ENCODE results near the gene GJB1.

GJB1 gene

GRCh38 chrX:71227370-71228062 is 4.5 kb downstream of the GJB1 start:
- no peak overlapping the region for H3K27ac Mint-ChIP-seq
- peaks cover 13 to 14% of the 10 kb centered on the region in 2 donors for H3K27me3 Mint-ChIP-seq
- H3K4me1 Mint-ChIP-seq = no peaks in the 10 kb centered on the region
- DNase-seq (no peak), ATAC-seq (replicated peaks) (no peak)
- H3K4me3 Mint-ChIP-seq = no peak overlapping the region
- H3K9me3 Mint-ChIP-seq = no peaks in the 10 kb centered on the region
- H3K36me3 Mint-ChIP-seq = no peaks in the 10 kb centered on the region

- ATAC-seq (replicated peaks) (no peak), DNase-seq (no peak)
- H3K4me3 Mint-ChIP-seq = no peak overlapping the region
- no peaks in the 10 kb centered on the region for H3K9me3 Mint-ChIP-seq
- no peak overlapping the region for H3K27ac Mint-ChIP-seq
- H3K36me3 Mint-ChIP-seq = no peaks in the 10 kb centered on the region
- H3K4me1 Mint-ChIP-seq = no peaks in the 10 kb centered on the region
- peaks cover 12 to 13% of the 10 kb centered on the region in 2 donors for H3K27me3 Mint-ChIP-seq
These were observed 5.1 kb downstream of the GJB1 start for GRCh38 chrX:71228063-71228642.

- no peak for DNase-seq
- no peak for ATAC-seq (replicated peaks)
- no peak overlapping the region for H3K4me3 Mint-ChIP-seq
- H3K27me3 Mint-ChIP-seq = no peaks in the 10 kb centered on the region
- peaks cover 10 to 11% of the 10 kb centered on the region in 2 donors for H3K36me3 Mint-ChIP-seq
- no peaks in the 10 kb centered on the region for H3K4me1 Mint-ChIP-seq
- H3K27ac Mint-ChIP-seq = no peak overlapping the region
- H3K9me3 Mint-ChIP-seq = peaks cover 0 to 4% of the 10 kb centered on the region in 2 donors
These were observed 12.5 kb downstream of the GJB1 start for GRCh38 chrX:71235482-71235881.

- H3K27me3 Mint-ChIP-seq = no peaks in the 10 kb centered on the region
- H3K4me1 Mint-ChIP-seq = no peaks in the 10 kb centered on the region
- no peak overlapping the region for H3K27ac Mint-ChIP-seq
- no peak overlapping the region for H3K4me3 Mint-ChIP-seq
- ATAC-seq (replicated peaks) = no peak
- peaks cover 0 to 4% of the 10 kb centered on the region in 2 donors for H3K9me3 Mint-ChIP-seq
- H3K36me3 Mint-ChIP-seq = peaks cover 19 to 23% of the 10 kb centered on the region in 2 donors
- no peak for DNase-seq
These were observed 13.8 kb downstream of the GJB1 start for GRCh38 chrX:71236836-71237235.

GRCh38 chrX:71239781-71240180 is 16.8 kb downstream of the GJB1 start:
- DNase-seq (no peak), ATAC-seq (replicated peaks) (no peak)
- H3K4me3 Mint-ChIP-seq = no peak overlapping the region
- H3K36me3 Mint-ChIP-seq = peaks cover 28 to 32% of the 10 kb centered on the region in 2 donors
- peaks cover 0 to 4% of the 10 kb centered on the region in 2 donors for H3K9me3 Mint-ChIP-seq
- H3K4me1 Mint-ChIP-seq = no peaks in the 10 kb centered on the region
- H3K27ac Mint-ChIP-seq = no peak overlapping the region
- H3K27me3 Mint-ChIP-seq = no peaks in the 10 kb centered on the region

- Mint-ChIP-seq H3K4me3 (no peak overlapping the region), H3K9me3 (peaks cover 0 to 7% of the 10 kb centered on the region in 2 donors), H3K4me1 (no peaks in the 10 kb centered on the region), H3K27me3 (no peaks in the 10 kb centered on the region), H3K36me3 (peaks cover 35 to 40% of the 10 kb centered on the region in 2 donors), H3K27ac (no peak overlapping the region)
- ATAC-seq (replicated peaks) (no peak), DNase-seq (no peak)
These were observed 18.3 kb downstream of the GJB1 start for GRCh38 chrX:71241301-71241700.

GRCh38 chrX:71244359-71245128 is 21.5 kb downstream of the GJB1 start:
- ATAC-seq (replicated peaks) (no peak), DNase-seq (no peak)
- Mint-ChIP-seq H3K4me3 (no peak overlapping the region), H3K27me3 (no peaks in the 10 kb centered on the region), H3K4me1 (no peaks in the 10 kb centered on the region), H3K9me3 (peaks cover 0 to 3% of the 10 kb centered on the region in 2 donors), H3K27ac (no peak overlapping the region), H3K36me3 (peaks cover 43 to 55% of the 10 kb centered on the region in 2 donors)

- H3K27me3 Mint-ChIP-seq = no peaks in the 10 kb centered on the region
- ATAC-seq (replicated peaks) (no peak), DNase-seq (no peak)
- peaks cover 0 to 3% of the 10 kb centered on the region in 2 donors for H3K9me3 Mint-ChIP-seq
- H3K36me3 Mint-ChIP-seq = peaks cover 40 to 54% of the 10 kb centered on the region in 2 donors
- H3K4me3 Mint-ChIP-seq = no peak overlapping the region
- no peak overlapping the region for H3K27ac Mint-ChIP-seq
- no peaks in the 10 kb centered on the region for H3K4me1 Mint-ChIP-seq
These were observed 22.1 kb downstream of the GJB1 start for GRCh38 chrX:71245159-71245558.

GRCh38 chrX:71250841-71251240 is 27.8 kb downstream of the GJB1 start:
- H3K9me3 Mint-ChIP-seq = no peaks in the 10 kb centered on the region
- H3K4me1 Mint-ChIP-seq = peaks cover 17 to 30% of the 10 kb centered on the region in 2 donors
- H3K27ac Mint-ChIP-seq = no peak overlapping the region
- H3K36me3 Mint-ChIP-seq = peaks cover 19 to 30% of the 10 kb centered on the region in 2 donors
- H3K4me3 Mint-ChIP-seq = no peak overlapping the region
- no peak for DNase-seq
- no peak for ATAC-seq (replicated peaks)
- no peaks in the 10 kb centered on the region for H3K27me3 Mint-ChIP-seq

- ATAC-seq (replicated peaks) (no peak), DNase-seq (no peak)
- peaks cover 17 to 32% of the 10 kb centered on the region in 2 donors for H3K4me1 Mint-ChIP-seq
- H3K4me3 Mint-ChIP-seq = peak overlapping the region; percentile 43 to 51
- no peaks in the 10 kb centered on the region for H3K27me3 Mint-ChIP-seq
- H3K36me3 Mint-ChIP-seq = peaks cover 18 to 28% of the 10 kb centered on the region in 2 donors
- no peak overlapping the region for H3K27ac Mint-ChIP-seq
- no peaks in the 10 kb centered on the region for H3K9me3 Mint-ChIP-seq
These were observed 28.5 kb downstream of the GJB1 start for GRCh38 chrX:71251466-71251973.

GRCh38 chrX:71252221-71252620 is 29.2 kb downstream of the GJB1 start:
- Mint-ChIP-seq H3K4me3 (peak overlapping the region; percentile 89), H3K27ac (no peak overlapping the region), H3K27me3 (no peaks in the 10 kb centered on the region), H3K4me1 (peaks cover 17 to 32% of the 10 kb centered on the region in 2 donors), H3K36me3 (peaks cover 15 to 22% of the 10 kb centered on the region in 2 donors), H3K9me3 (no peaks in the 10 kb centered on the region)
- no peak for DNase-seq
- no peak for ATAC-seq (replicated peaks)

GRCh38 chrX:71253253-71254091 is 30.4 kb downstream of the GJB1 start:
- H3K4me1 Mint-ChIP-seq = peaks cover 17 to 32% of the 10 kb centered on the region in 2 donors
- H3K27ac Mint-ChIP-seq = peak overlapping the region; percentile 97
- peaks cover 12 to 17% of the 10 kb centered on the region in 2 donors for H3K36me3 Mint-ChIP-seq
- DNase-seq (peak; percentile 29), ATAC-seq (replicated peaks) (no peak)
- H3K27me3 Mint-ChIP-seq = no peaks in the 10 kb centered on the region
- no peaks in the 10 kb centered on the region for H3K9me3 Mint-ChIP-seq
- H3K4me3 Mint-ChIP-seq = peak overlapping the region; percentile 89

GRCh38 chrX:71254092-71254963 is 31.3 kb downstream of the GJB1 start, which contains the start of gene ZMYM3:
TSS of gene ZMYM3 (minus strand) at chrX:71254140. CDS start at chrX:71253255, 885 bp downstream.
- peak; percentile 89 to 91 for ATAC-seq (replicated peaks)
- Mint-ChIP-seq H3K36me3 (peaks cover 9 to 11% of the 10 kb centered on the region in 2 donors), H3K4me1 (peaks cover 17 to 32% of the 10 kb centered on the region in 2 donors), H3K27me3 (no peaks in the 10 kb centered on the region), H3K9me3 (no peaks in the 10 kb centered on the region), H3K27ac (peak within 1 kb of the TSS; percentile 97), H3K4me3 (peak within 1 kb of the TSS; percentile 89)
- DNase-seq = peak; percentile 77
